HCT116 (cell line): Measurements from ENCODE around the gene DENND1A. TPM values are rescaled to one million over a fixed set of nuclear protein-coding genes. Genes with fewer than 3 reads are reported as not detected.

Source experiments
- ATAC-seq: fragments of 200-7000 bp; cut with Tn5 transposase; 2 replicates; pipeline ENCODE4 v1.9.1; 2020; ENCODE audit warnings: mild to moderate bottlenecking, moderate library complexity
- BruUV-seq: library from RNA; stranded (reverse); fragments of 400-500 nt; replicated peaks from 2 replicates; lab custom pipeline; 2021; lab: Mats Ljungman, UMichigan
- CTCF ChIA-PET: fragments of 300-600 bp; sonication (Branson Sonifier 250); formaldehyde crosslinking; loops from one replicate; lab custom pipeline; 2021; ENCODE audit warnings: antibody characterized with exemption; lab: Charles Lee
- POLR2A ChIA-PET: fragments of 300-600, 350-600 bp; sonication (Branson Sonifier 250); formaldehyde crosslinking; loops from one replicate; lab custom pipeline; 2021; ENCODE audit warnings: antibody characterized with exemption; lab: Charles Lee
- RAD21 ChIA-PET, 2 experiments: fragments of 300-600 bp; sonication (Branson Sonifier 250); formaldehyde crosslinking; loops; one replicate each; lab custom pipeline; 2023; ENCODE audit warnings: low total read pairs in 2 of 2; ENCODE audit not compliant: uncharacterized antibody in 2 of 2, unreplicated experiment in 2 of 2, low non-redundant PET in 1 of 2; lab: Charles Lee
- DNase-seq: peaks from one replicate; pipeline ENCODE4 v3.0.0-alpha.2; 2010; ENCODE audit warnings: low read depth, low spot score
- H2AFZ ChIP-seq: fragments of 200-600 bp; shearing (Covaris generic), sonication (generic); 2 replicates; pipeline ENCODE4 v1.6.1; 2017; ENCODE audit warnings: low read depth, mixed run types, mixed read lengths, antibody characterized with exemption, low read length; ENCODE audit not compliant: poor library complexity, severe bottlenecking
- H3K27ac ChIP-seq: 2 replicates; pipeline ENCODE4 v1.5.1; 2012; ENCODE audit warnings: low read depth, low read length
- H3K27me3 ChIP-seq: fragments of 200-600 bp; sonication (generic); 2 replicates; pipeline ENCODE4 v1.6.1; 2016; ENCODE audit warnings: mixed run types, low read length, mixed read lengths; ENCODE audit not compliant: insufficient read depth
- H3K36me3 ChIP-seq, 2 experiments: fragments of 200-500 bp in 1 of 2; fragments of 200-600 bp in 1 of 2; sonication (Bioruptor generic) in 1 of 2; sonication (generic) in 1 of 2; 2 replicates each; pipeline versions ENCODE4 v1.5.1 to v1.6.1; 2014 to 2016; ENCODE audit warnings: low read length in 2 of 2, inconsistent platforms in 1 of 2, mixed read lengths in 1 of 2, mixed run types in 1 of 2; ENCODE audit not compliant: insufficient read depth in 2 of 2, control insufficient read depth in 1 of 2
- H3K4me1 ChIP-seq, 2 experiments: fragments of 200-600 bp in 1 of 2; sonication (generic) in 1 of 2; 2 replicates each; pipeline versions ENCODE4 v1.5.1 to v1.6.1; 2012 to 2017; ENCODE audit warnings: low read length in 2 of 2, inconsistent platforms in 1 of 2, mild to moderate bottlenecking in 1 of 2, mixed read lengths in 1 of 2, mixed run types in 1 of 2, moderate library complexity in 1 of 2; ENCODE audit not compliant: insufficient read depth in 2 of 2, control insufficient read depth in 1 of 2
- H3K4me2 ChIP-seq: fragments of 200-600 bp; sonication (generic); 2 replicates; pipeline ENCODE4 v1.6.1; 2017; ENCODE audit warnings: mixed run types, low read length, mixed read lengths
- H3K4me3 ChIP-seq, 2 experiments: fragments of 200-600 bp in 1 of 2; sonication (generic) in 1 of 2; replicated peaks in 1 of 2; 2 replicates each; pipeline ENCODE4 v1.5.1; 2011 to 2016; ENCODE audit warnings: low read length in 2 of 2, control low read depth in 1 of 2, low read depth in 1 of 2, mild to moderate bottlenecking in 1 of 2, mixed read lengths in 1 of 2, mixed run types in 1 of 2
- H3K79me2 ChIP-seq: fragments of 200-600 bp; sonication (generic); 2 replicates; pipeline ENCODE4 v1.6.1; 2017; ENCODE audit warnings: mild to moderate bottlenecking, mixed run types, low read length, moderate library complexity, mixed read lengths; ENCODE audit not compliant: insufficient read depth
- H3K9ac ChIP-seq: fragments of 200-600 bp; sonication (generic); 2 replicates; pipeline ENCODE4 v1.6.1; 2016; ENCODE audit warnings: low read length, mixed read lengths
- H3K9me2 ChIP-seq: fragments of 200-600 bp; sonication (generic), shearing (Covaris generic); 2 replicates; pipeline ENCODE4 v1.6.1; 2017; ENCODE audit warnings: mixed run types, mild to moderate bottlenecking, moderate library complexity; ENCODE audit not compliant: insufficient read depth
- H3K9me3 ChIP-seq, 2 experiments: fragments of 200-500 bp in 1 of 2; fragments of 200-600 bp in 1 of 2; sonication (Bioruptor generic) in 1 of 2; sonication (generic) in 1 of 2; 2 replicates each; pipeline ENCODE4 v1.6.1; 2014 to 2017; ENCODE audit warnings: low read length in 2 of 2, mixed read lengths in 2 of 2, inconsistent platforms in 1 of 2, low read depth in 1 of 2, mild to moderate bottlenecking in 1 of 2, mixed run types in 1 of 2, moderate library complexity in 1 of 2; ENCODE audit not compliant: control insufficient read depth in 1 of 2, insufficient read depth in 1 of 2
- H4K20me1 ChIP-seq: fragments of 200-600 bp; sonication (generic), shearing (Covaris generic); 2 replicates; pipeline ENCODE4 v1.6.1; 2017; ENCODE audit warnings: mixed run types, mild to moderate bottlenecking, moderate library complexity; ENCODE audit not compliant: insufficient read depth
- ATF3 ChIP-seq: IDR thresholded peaks from 2 replicates; pipeline ENCODE4 v1.6.1; 2012
- CBX3 ChIP-seq: IDR thresholded peaks from 2 replicates; pipeline ENCODE4 v1.6.1; 2012; ENCODE audit warnings: low read depth
- CEBPB ChIP-seq: IDR thresholded peaks from 2 replicates; pipeline ENCODE4 v1.6.1; 2012; ENCODE audit warnings: low read depth
- EGR1 ChIP-seq: IDR thresholded peaks from 2 replicates; pipeline ENCODE4 v1.6.1; 2012; ENCODE audit warnings: low read depth
- EZH2 ChIP-seq: fragments of 200-600 bp; sonication (generic); IDR thresholded peaks from 2 replicates; pipeline ENCODE4 v1.6.1; 2017; ENCODE audit warnings: antibody characterized with exemption, mixed run types
- POLR2AphosphoS5 ChIP-seq: IDR thresholded peaks from 2 replicates; pipeline ENCODE4 v1.6.1; 2011; ENCODE audit warnings: mild to moderate bottlenecking, low read depth, low read length, moderate library complexity
- RAD21 ChIP-seq: IDR thresholded peaks from 2 replicates; pipeline ENCODE4 v1.6.1; 2012; ENCODE audit warnings: low read depth, mild to moderate bottlenecking
- REST ChIP-seq: IDR thresholded peaks from 2 replicates; pipeline ENCODE4 v1.6.1; 2012; ENCODE audit warnings: low read depth
- SIN3A ChIP-seq: IDR thresholded peaks from 2 replicates; pipeline ENCODE4 v1.6.1; 2012; ENCODE audit warnings: low read depth
- SP1 ChIP-seq: IDR thresholded peaks from 2 replicates; pipeline ENCODE4 v1.6.1; 2012; ENCODE audit warnings: low read depth
- SRF ChIP-seq: IDR thresholded peaks from 2 replicates; pipeline ENCODE4 v1.6.1; 2012; ENCODE audit warnings: low read depth
- TCF7L2 ChIP-seq: IDR thresholded peaks from 2 replicates; pipeline ENCODE4 v1.7.0; 2011; ENCODE audit warnings: borderline replicate concordance, inconsistent platforms; ENCODE audit not compliant: insufficient read depth, insufficient read length; ENCODE audit errors: extremely low read depth
- YY1 ChIP-seq: IDR thresholded peaks from 2 replicates; pipeline ENCODE4 v1.6.1; 2011; ENCODE audit warnings: low read length, low read depth, moderate library complexity, mild to moderate bottlenecking; ENCODE audit not compliant: insufficient replicate concordance; ENCODE audit errors: extremely low read depth
- ZBTB33 ChIP-seq: IDR thresholded peaks from 2 replicates; pipeline ENCODE4 v1.6.1; 2011; ENCODE audit warnings: mild to moderate bottlenecking, low read length, moderate library complexity; ENCODE audit not compliant: insufficient replicate concordance; ENCODE audit errors: extremely low read depth
- ZFX ChIP-seq: fragments of 450-650 bp; IDR thresholded peaks from 2 replicates; pipeline ENCODE4 v1.6.1; 2017
- ZNF274 ChIP-seq: fragments of 200-500 bp; sonication (Bioruptor generic); IDR thresholded peaks from 2 replicates; pipeline ENCODE4 v1.6.1; 2014; ENCODE audit warnings: mild to moderate bottlenecking, low read depth, low read length, inconsistent platforms
- intact Hi-C: fragments of 100-400 bp; cut with micrococcal nuclease; formaldehyde crosslinking; loops from 2 replicates; pipeline ENCODE4 v1.10.0; 2022
- total RNA-seq: library from RNA; stranded (reverse); gene quantifications from one replicate; pipeline ENCODE4 v1.2.1, GENCODE V29; 2021; ENCODE audit not compliant: unreplicated experiment
- TF ChIP-seq, protein P1 (sequence below), 3 experiments: fragments of 200-600 bp in 1 of 3; sonication (generic) in 1 of 3; IDR thresholded peaks in 2 of 3; conservative IDR thresholded peaks in 1 of 3; 2 replicates each; pipeline ENCODE4 v1.5.1; 2012 to 2017; ENCODE audit warnings: low read depth in 2 of 3, low read length in 2 of 3, antibody characterized with exemption in 1 of 3, borderline replicate concordance in 1 of 3, control low read depth in 1 of 3, mild to moderate bottlenecking in 1 of 3, mixed read lengths in 1 of 3, mixed run types in 1 of 3, moderate library complexity in 1 of 3; ENCODE audit not compliant: insufficient read depth in 1 of 3
- TF ChIP-seq, protein P2 (sequence below): IDR thresholded peaks from 2 replicates; pipeline ENCODE4 v1.6.1; 2012

DENND1A gene
- total RNA-seq, 1 experiment from 2014 or later = 33.0 TPM

GRCh38 chr9:123349033-123349432 is 580.9 kb downstream of the DENND1A start:
- no peaks in the 10 kb centered on the region for H4K20me1 ChIP-seq
- CTCF ChIA-PET = interaction anchor here (1.2 to 3.6 kb wide), 9 partner anchors 12 to 885 kb away, joined by 3 to 37 read pairs (median 7); no protein-coding TSS in a partner anchor

More at GRCh38 chr9:123349033-123349432, 580.9 kb downstream of the DENND1A start:
- H3K4me2 ChIP-seq = no peak overlapping the region
- TF ChIP-seq REST (no peak), POLR2AphosphoS5 (no peak), SRF (no peak), ATF3 (no peak), CBX3 (no peak), YY1 (no peak), TCF7L2 (no peak), SIN3A (no peak), EZH2 (no peak), ZFX (no peak), SP1 (no peak), ZNF274 (no peak), CEBPB (no peak), EGR1 (no peak), ZBTB33 (no peak), RAD21 (no peak)
- TF ChIP-seq, protein P1, sequence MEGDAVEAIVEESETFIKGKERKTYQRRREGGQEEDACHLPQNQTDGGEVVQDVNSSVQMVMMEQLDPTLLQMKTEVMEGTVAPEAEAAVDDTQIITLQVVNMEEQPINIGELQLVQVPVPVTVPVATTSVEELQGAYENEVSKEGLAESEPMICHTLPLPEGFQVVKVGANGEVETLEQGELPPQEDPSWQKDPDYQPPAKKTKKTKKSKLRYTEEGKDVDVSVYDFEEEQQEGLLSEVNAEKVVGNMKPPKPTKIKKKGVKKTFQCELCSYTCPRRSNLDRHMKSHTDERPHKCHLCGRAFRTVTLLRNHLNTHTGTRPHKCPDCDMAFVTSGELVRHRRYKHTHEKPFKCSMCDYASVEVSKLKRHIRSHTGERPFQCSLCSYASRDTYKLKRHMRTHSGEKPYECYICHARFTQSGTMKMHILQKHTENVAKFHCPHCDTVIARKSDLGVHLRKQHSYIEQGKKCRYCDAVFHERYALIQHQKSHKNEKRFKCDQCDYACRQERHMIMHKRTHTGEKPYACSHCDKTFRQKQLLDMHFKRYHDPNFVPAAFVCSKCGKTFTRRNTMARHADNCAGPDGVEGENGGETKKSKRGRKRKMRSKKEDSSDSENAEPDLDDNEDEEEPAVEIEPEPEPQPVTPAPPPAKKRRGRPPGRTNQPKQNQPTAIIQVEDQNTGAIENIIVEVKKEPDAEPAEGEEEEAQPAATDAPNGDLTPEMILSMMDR (IDR thresholded peaks at IDR 0.05 in 2 of 3, conservative IDR thresholded peaks at IDR 0.05 in 1 of 3; ENCODE audit: borderline replicate concordance in 1 of 3, insufficient read depth in 1 of 3, low read depth in 2 of 3, low read length in 2 of 3) = no peak
- TF ChIP-seq, protein P2, sequence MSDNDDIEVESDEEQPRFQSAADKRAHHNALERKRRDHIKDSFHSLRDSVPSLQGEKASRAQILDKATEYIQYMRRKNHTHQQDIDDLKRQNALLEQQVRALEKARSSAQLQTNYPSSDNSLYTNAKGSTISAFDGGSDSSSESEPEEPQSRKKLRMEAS = no peak
- no peaks in the 10 kb centered on the region for H3K36me3 ChIP-seq
- BruUV-seq = no TSS peak
- H3K9me3 ChIP-seq = no peaks in the 10 kb centered on the region; a peak in 1 of 4 replicates
- H2AFZ ChIP-seq = no peak overlapping the region
- H3K27me3 ChIP-seq = no peaks in the 10 kb centered on the region
- ChIA-PET RAD21 (interaction anchor here in 1 of 2 experiments (1.1 kb wide), 1 partner anchor 521 kb away, joined by 5 read pairs; the partner anchor contains the start of gene PDCL), POLR2A (no interaction called here)
- H3K27ac ChIP-seq = no peak overlapping the region
- H3K79me2 ChIP-seq = no peaks in the 10 kb centered on the region
- peaks cover 0 to 12% of the 10 kb centered on the region in 2 experiments; a peak in 2 of 4 replicates for H3K4me1 ChIP-seq
- H3K9me2 ChIP-seq = no peaks in the 10 kb centered on the region
- intact Hi-C loops = loop anchor here (2.0 to 10.0 kb wide), 3 partner anchors 358 to 994 kb away; no protein-coding TSS in a partner anchor
- ATAC-seq = no peak
- DNase-seq = no peak
- no peak overlapping the region for H3K9ac ChIP-seq
- H3K4me3 ChIP-seq = no peak overlapping the region
